ENCODE data around the gene GPRIN1.
A peak's percentile ranks its signal among the peaks of the same experiment; 100 is the strongest.

The GPRIN1 gene

DNA sequence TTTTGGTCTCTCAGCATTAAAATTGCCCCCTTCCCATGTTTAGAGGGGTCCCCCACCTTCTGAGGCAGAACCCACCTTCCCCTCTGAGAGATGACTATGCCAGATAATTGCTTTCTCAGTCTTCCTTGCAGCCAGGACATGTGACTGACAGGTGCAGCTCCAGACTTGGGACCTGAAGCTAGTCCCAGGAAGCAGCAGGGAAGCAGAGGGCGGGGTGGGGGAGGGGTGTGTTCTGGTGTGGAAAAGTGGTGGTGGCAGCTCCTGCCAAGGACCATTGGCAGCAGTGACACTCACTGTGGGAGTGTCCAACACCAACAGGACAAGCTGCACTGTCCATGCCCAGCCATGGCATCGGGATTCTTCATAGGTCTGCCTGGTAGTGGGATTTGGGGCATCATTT, 22.8 kb upstream of the GPRIN1 start:
- H3K27me3 Mint-ChIP-seq: peaks cover 46% of the 10 kb centered on the region
- H3K4me3 Mint-ChIP-seq: no peak overlapping the region
- no peaks in the 10 kb centered on the region for H3K36me3 Mint-ChIP-seq
- H3K4me1 Mint-ChIP-seq (ENCODE audit: low read depth): peaks cover 11% of the 10 kb centered on the region
- no peak overlapping the region for H3K27ac Mint-ChIP-seq
- peaks cover 3% of the 10 kb centered on the region for H3K9me3 Mint-ChIP-seq (ENCODE audit: low read depth)

DNA sequence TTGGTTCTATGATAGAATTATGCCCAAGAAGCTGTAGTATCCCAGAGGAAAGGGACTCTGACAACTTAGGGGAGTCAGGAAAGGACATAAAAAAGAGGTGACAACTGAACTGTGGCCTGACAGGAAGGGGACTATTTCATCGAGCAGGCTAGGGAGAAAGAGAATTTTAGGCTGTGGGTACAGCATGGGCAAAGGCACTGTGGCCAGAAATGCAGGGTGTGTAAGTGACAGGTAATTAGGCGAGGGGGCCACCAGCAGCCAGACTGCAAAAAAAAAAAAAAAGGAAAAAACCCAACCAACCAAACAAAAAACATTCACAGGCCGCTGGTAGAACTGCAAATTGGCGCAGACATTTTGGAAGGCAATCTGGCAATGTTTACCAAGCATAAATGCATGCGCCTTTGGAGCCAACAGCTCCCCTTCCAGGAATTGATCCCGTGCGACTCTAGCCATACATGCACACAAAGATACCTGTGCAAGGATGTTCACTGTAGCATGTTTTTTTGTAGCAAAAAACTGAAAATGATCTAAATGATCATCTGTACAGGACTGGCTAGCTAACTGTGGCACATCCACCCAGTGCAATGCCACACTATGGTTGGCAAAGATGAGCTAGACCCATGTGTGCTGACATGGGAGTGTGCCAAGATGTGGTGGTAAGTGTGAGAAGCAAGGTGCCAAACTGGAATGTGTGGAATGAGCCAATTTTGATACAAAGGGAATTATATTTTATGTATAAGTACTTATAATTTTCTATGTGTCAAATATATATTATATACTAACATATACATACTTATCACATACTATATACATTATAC, 21.6 kb upstream of the GPRIN1 start:
- H3K9me3 Mint-ChIP-seq (ENCODE audit: low read depth): peaks cover 3% of the 10 kb centered on the region
- H3K36me3 Mint-ChIP-seq: no peaks in the 10 kb centered on the region
- H3K4me3 Mint-ChIP-seq: no peak overlapping the region
- no peak overlapping the region for H3K27ac Mint-ChIP-seq
- H3K4me1 Mint-ChIP-seq (ENCODE audit: low read depth): peaks cover 11% of the 10 kb centered on the region
- peaks cover 44% of the 10 kb centered on the region for H3K27me3 Mint-ChIP-seq

DNA sequence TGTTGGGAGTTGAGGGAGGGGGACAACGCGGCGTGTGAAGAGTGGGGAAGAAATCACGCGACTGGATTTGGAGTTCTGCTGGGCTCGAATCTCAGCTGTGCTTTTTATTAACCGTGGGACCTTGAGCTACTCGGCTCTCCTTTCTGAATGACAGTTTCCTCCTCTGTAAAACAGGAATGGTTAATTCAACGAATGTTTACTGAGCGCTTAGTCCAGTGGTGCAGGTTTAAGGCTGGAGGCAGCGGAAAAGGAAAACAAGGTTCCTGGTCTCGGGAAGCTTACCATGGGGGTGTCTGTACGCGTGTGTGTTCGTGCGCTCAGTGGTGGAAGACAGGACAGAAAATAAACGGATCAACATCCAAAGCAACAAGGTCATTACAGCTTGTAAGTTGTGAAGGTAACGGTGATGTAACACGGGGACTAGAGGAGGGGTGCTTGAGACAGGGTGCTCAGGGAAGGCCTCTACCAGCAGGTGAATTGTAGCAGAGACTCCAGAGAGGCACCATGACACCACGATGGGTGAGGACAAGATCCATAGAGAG, 20.8 kb upstream of the GPRIN1 start:
- H3K4me3 Mint-ChIP-seq: peak overlapping the region; percentile 74
- no peaks in the 10 kb centered on the region for H3K36me3 Mint-ChIP-seq
- H3K9me3 Mint-ChIP-seq (ENCODE audit: low read depth): peaks cover 3% of the 10 kb centered on the region
- H3K27ac Mint-ChIP-seq: no peak overlapping the region
- peaks cover 44% of the 10 kb centered on the region for H3K27me3 Mint-ChIP-seq
- H3K4me1 Mint-ChIP-seq (ENCODE audit: low read depth): peaks cover 11% of the 10 kb centered on the region

DNA sequence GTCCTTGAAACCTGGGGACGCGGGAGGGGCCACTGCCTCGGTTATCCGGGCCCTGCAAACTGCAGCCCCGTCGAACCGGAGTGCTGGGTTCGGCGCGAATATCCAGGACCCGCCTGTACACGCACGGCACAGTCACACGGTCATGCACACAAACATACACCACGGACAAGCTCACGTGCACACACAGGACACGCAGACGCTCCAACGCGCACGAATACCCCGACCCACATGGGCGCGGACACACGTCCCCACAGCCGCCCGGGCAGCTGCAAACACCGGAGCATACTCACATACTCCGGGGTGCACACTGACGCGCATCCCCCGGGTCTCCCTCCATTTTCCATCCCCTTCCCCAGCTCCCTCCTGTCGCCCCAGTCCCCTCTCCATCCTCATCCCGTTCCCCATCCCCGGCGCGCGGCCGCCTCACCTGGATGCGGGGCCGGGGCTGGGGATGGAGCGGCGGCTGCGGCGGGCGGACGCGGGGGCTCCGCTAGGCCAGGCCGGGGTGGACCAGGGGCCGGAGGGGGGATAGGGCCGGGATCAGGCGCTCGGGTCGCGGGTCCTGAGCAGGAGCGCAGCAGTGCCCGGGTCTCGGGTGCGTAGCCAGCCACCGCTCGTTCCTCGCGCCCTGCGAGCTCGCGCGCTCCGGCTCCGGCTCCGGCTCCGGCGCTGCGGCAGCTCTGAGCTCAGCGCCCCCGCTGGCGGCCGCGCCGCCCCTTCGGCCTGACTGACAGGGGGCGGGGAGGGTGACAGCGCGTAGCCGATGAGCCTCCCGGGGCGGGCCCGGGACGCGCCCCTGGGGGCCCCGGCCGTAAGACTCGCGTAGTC, 20.1 kb upstream of the GPRIN1 start, which contains the start of the genes EIF4E1B and SNCB:
EIF4E1B (plus strand) TSS at position 823 of the 828 bp plus-strand sequence. CDS start 12,113 bp downstream, outside the sequence.
SNCB (minus strand) TSS at position 682 of the 828 bp plus-strand sequence. CDS start 880 bp downstream, outside the sequence.
- Mint-ChIP-seq H3K27ac (no peak within 1 kb of the TSS), H3K36me3 (no peaks in the 10 kb centered on the region), H3K4me1 (ENCODE audit: low read depth) (peaks cover 11% of the 10 kb centered on the region), H3K4me3 (peak within 1 kb of the TSS; percentile 74), H3K9me3 (ENCODE audit: low read depth) (peaks cover under 1% of the 10 kb centered on the region), H3K27me3 (peaks cover 40% of the 10 kb centered on the region)

GRCh38 chr5:176629317-176629852, 19.4 kb upstream of the GPRIN1 start:
- Mint-ChIP-seq H3K27ac (no peak overlapping the region), H3K27me3 (peaks cover 37% of the 10 kb centered on the region), H3K4me3 (peak overlapping the region; percentile 52), H3K9me3 (ENCODE audit: low read depth) (no peaks in the 10 kb centered on the region), H3K4me1 (ENCODE audit: low read depth) (peaks cover 11% of the 10 kb centered on the region), H3K36me3 (no peaks in the 10 kb centered on the region)

DNA sequence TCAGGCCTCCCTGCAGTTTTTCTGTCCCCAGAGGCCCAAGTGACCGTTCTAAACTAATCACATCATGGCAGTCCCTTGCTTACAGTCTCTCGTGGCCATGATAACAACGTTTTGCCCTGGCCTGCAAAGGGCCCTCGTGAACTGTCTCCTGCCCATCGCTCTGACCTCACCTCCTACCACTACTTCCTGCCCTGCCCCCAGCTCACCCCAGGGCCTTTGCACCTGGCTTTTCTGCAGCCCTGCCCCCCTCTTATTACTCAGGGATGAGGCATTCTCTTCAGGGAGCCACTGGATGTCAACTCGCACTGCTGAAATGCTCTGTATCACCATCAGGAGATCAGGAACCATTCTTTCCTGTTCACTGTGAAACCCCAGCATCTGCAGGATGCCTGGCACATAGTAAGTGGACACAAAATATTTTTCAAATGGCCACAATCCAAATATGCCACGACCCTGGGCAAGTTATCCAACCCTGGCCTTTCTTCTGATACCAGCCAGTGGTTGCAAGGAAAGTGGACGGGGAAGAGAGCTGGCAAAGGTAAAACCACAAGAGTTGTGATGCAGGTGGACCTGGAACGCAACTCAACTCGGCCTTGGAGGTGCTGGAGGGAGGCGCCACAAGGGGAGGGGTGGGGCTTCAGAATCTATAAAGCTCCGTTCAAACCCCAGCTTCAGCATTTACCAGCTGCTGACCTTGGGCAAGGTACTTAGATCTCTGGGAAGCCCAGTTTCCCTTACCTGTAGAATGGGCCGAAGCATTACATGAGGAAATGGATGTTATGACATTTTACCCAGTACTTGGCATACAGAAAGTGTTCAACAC, 18.7 kb upstream of the GPRIN1 start:
- Mint-ChIP-seq H3K27ac (no peak overlapping the region), H3K27me3 (peaks cover 30% of the 10 kb centered on the region), H3K4me3 (peak overlapping the region; percentile 52), H3K36me3 (no peaks in the 10 kb centered on the region), H3K4me1 (ENCODE audit: low read depth) (peaks cover 8% of the 10 kb centered on the region), H3K9me3 (ENCODE audit: low read depth) (no peaks in the 10 kb centered on the region)

GRCh38 chr5:176627582-176627981, 17.6 kb upstream of the GPRIN1 start:
- H3K36me3 Mint-ChIP-seq: no peaks in the 10 kb centered on the region
- no peaks in the 10 kb centered on the region for H3K9me3 Mint-ChIP-seq (ENCODE audit: low read depth)
- H3K27me3 Mint-ChIP-seq: peaks cover 25% of the 10 kb centered on the region
- peak overlapping the region; percentile 18 for H3K4me3 Mint-ChIP-seq
- H3K4me1 Mint-ChIP-seq (ENCODE audit: low read depth): peaks cover 8% of the 10 kb centered on the region
- no peak overlapping the region for H3K27ac Mint-ChIP-seq

DNA sequence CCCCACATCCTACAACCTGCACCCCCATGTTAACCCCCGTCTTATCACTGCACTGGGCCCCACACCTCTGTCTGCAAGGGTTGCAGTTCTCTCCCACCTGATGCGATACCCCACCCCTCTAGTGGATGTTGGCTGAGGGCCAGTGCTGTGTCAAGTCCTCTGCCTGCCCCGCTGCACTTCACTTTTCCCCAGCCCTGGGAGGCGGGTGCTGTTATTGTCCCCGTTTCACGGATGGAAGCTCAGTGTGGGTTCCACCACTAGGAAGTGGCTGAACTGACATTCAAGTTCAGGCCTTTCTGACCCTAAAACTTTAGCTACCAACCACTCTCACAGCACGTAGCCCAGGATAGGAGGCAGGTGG, 16.9 kb upstream of the GPRIN1 start:
- H3K36me3 Mint-ChIP-seq: no peaks in the 10 kb centered on the region
- peaks cover 23% of the 10 kb centered on the region for H3K27me3 Mint-ChIP-seq
- H3K9me3 Mint-ChIP-seq (ENCODE audit: low read depth): no peaks in the 10 kb centered on the region
- peaks cover 8% of the 10 kb centered on the region for H3K4me1 Mint-ChIP-seq (ENCODE audit: low read depth)
- no peak overlapping the region for H3K4me3 Mint-ChIP-seq
- H3K27ac Mint-ChIP-seq: no peak overlapping the region

- Mint-ChIP-seq H3K4me3 (no peak overlapping the region), H3K27me3 (peaks cover 21% of the 10 kb centered on the region), H3K4me1 (ENCODE audit: low read depth) (peaks cover 8% of the 10 kb centered on the region), H3K27ac (no peak overlapping the region), H3K36me3 (no peaks in the 10 kb centered on the region), H3K9me3 (ENCODE audit: low read depth) (no peaks in the 10 kb centered on the region)
These were observed 16.3 kb upstream of the GPRIN1 start for GRCh38 chr5:176625966-176626875.

- Mint-ChIP-seq H3K4me1 (ENCODE audit: low read depth) (peaks cover 5% of the 10 kb centered on the region), H3K9me3 (ENCODE audit: low read depth) (no peaks in the 10 kb centered on the region), H3K27ac (no peak overlapping the region), H3K36me3 (no peaks in the 10 kb centered on the region), H3K27me3 (peaks cover 16% of the 10 kb centered on the region), H3K4me3 (no peak overlapping the region)
These were observed 15.6 kb upstream of the GPRIN1 start for GRCh38 chr5:176625512-176625911.

- no peak overlapping the region for H3K4me3 Mint-ChIP-seq
- no peak overlapping the region for H3K27ac Mint-ChIP-seq
These were observed 15.0 kb upstream of the GPRIN1 start for GRCh38 chr5:176624938-176625337.

GRCh38 chr5:176624142-176624541, 14.2 kb upstream of the GPRIN1 start:
- Mint-ChIP-seq H3K4me1 (ENCODE audit: low read depth) (peaks cover 10% of the 10 kb centered on the region), H3K27me3 (peaks cover 17% of the 10 kb centered on the region), H3K27ac (no peak overlapping the region), H3K4me3 (no peak overlapping the region), H3K9me3 (ENCODE audit: low read depth) (no peaks in the 10 kb centered on the region), H3K36me3 (no peaks in the 10 kb centered on the region)

More at GRCh38 chr5:176624938-176625337, 15.0 kb upstream of the GPRIN1 start:
- Mint-ChIP-seq H3K4me1 (ENCODE audit: low read depth) (peaks cover 8% of the 10 kb centered on the region), H3K36me3 (no peaks in the 10 kb centered on the region), H3K27me3 (peaks cover 18% of the 10 kb centered on the region), H3K9me3 (ENCODE audit: low read depth) (no peaks in the 10 kb centered on the region)

DNA sequence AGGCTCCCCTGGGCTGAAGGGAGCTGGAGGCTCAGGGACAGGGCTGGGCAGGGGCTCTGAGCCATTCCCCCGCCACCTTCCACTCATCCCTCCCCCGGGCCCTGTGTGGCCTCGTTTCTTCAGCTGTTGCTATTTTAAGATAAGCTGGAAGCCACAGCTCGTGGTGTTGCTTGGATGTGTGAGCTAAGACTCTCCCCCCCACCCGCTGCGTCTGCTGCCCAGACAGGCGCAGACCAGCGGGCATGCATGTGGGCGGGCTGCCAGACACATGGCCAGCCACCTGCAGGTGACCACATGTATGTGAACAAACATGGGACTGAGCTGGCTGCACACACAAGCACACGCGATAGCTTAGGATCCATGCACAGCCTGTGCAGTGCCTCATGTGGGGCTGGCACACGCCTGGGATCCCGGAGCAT, 11.7 kb upstream of the GPRIN1 start:
- Mint-ChIP-seq H3K4me1 (ENCODE audit: low read depth) (peaks cover 14% of the 10 kb centered on the region), H3K4me3 (no peak overlapping the region), H3K36me3 (no peaks in the 10 kb centered on the region), H3K27me3 (peaks cover 13% of the 10 kb centered on the region), H3K27ac (no peak overlapping the region), H3K9me3 (ENCODE audit: low read depth) (no peaks in the 10 kb centered on the region)

All from activated naive CD8-positive, alpha-beta T cell (primary cell).